GM23338 (cell line): ENCODE measurements around the gene KIAA1755. TPM values are rescaled to one million over a fixed set of nuclear protein-coding genes. Genes with fewer than 3 reads are reported as not detected.

Experiments
- ATAC-seq: fragments of 200-7000 bp; cut with Tn5 transposase; 3 replicates; pipeline ENCODE4 v1.9.1; 2020
- DNase-seq: peaks from one replicate; pipeline ENCODE4 v3.0.0-alpha.2; 2015; ENCODE audit warnings: low spot score
- H2AFZ ChIP-seq: fragments of 200-600 bp; sonication (generic); 2 replicates; pipeline ENCODE4 v1.8.0; 2016; ENCODE audit warnings: antibody characterized with exemption, mild to moderate bottlenecking, moderate library complexity
- H3F3A ChIP-seq: fragments of 200-600 bp; sonication (generic); replicated peaks from 2 replicates; pipeline ENCODE4 v1.8.0; 2017; ENCODE audit warnings: antibody characterized with exemption, mixed run types, low read depth
- H3K27ac ChIP-seq: fragments of 200-600 bp; sonication (generic); 2 replicates; pipeline ENCODE4 v1.6.1; 2016; ENCODE audit warnings: low read depth
- H3K27me3 ChIP-seq: fragments of 200-600 bp; sonication (generic); 2 replicates; pipeline ENCODE4 v1.8.0; 2016; ENCODE audit warnings: mild to moderate bottlenecking, mixed run types, moderate library complexity; ENCODE audit not compliant: insufficient read depth
- H3K36me3 ChIP-seq: fragments of 200-600 bp; sonication (generic); 2 replicates; pipeline ENCODE4 v1.8.0; 2016; ENCODE audit warnings: mild to moderate bottlenecking; ENCODE audit not compliant: insufficient read depth
- H3K4me1 ChIP-seq: fragments of 200-600 bp; sonication (generic); 2 replicates; pipeline ENCODE4 v1.8.0; 2016; ENCODE audit warnings: mild to moderate bottlenecking, moderate library complexity; ENCODE audit not compliant: insufficient read depth
- H3K4me2 ChIP-seq: fragments of 200-600 bp; sonication (generic); 2 replicates; pipeline ENCODE4 v1.7.1; 2017; ENCODE audit warnings: mixed run types
- H3K4me3 ChIP-seq: fragments of 200-600 bp; sonication (generic); 2 replicates; pipeline ENCODE4 v1.6.1; 2016; ENCODE audit warnings: mixed run types
- H3K79me2 ChIP-seq: fragments of 200-600 bp; sonication (generic); replicated peaks from 2 replicates; pipeline ENCODE4 v1.8.0; 2017; ENCODE audit warnings: mild to moderate bottlenecking; ENCODE audit not compliant: insufficient read depth
- H3K9me2 ChIP-seq: fragments of 200-600 bp; sonication (generic); 2 replicates; pipeline ENCODE4 v1.8.0; 2017; ENCODE audit not compliant: insufficient read depth
- H4K20me1 ChIP-seq: fragments of 200-600 bp; sonication (generic); replicated peaks from 2 replicates; pipeline ENCODE4 v1.8.0; 2017; ENCODE audit warnings: mild to moderate bottlenecking; ENCODE audit not compliant: insufficient read depth
- H3K27ac Mint-ChIP-seq: 2 replicates; pipeline ENCODE4 v1.8.0; 2020; ENCODE audit warnings: inconsistent platforms, mild to moderate bottlenecking, moderate library complexity, mixed read lengths
- H3K27me3 Mint-ChIP-seq: 3 replicates; pipeline ENCODE4 v1.8.0; 2022; ENCODE audit warnings: low read depth, mild to moderate bottlenecking, moderate library complexity, mixed read lengths, inconsistent platforms; ENCODE audit not compliant: insufficient read depth, poor library complexity
- H3K36me3 Mint-ChIP-seq: 3 replicates; pipeline ENCODE4 v1.8.0; 2021; ENCODE audit warnings: low read depth, mild to moderate bottlenecking, inconsistent platforms, moderate library complexity, mixed read lengths
- H3K4me1 Mint-ChIP-seq: 3 replicates; pipeline ENCODE4 v1.8.0; 2020; ENCODE audit warnings: mild to moderate bottlenecking, inconsistent platforms, mixed read lengths
- H3K4me3 Mint-ChIP-seq: 3 replicates; pipeline ENCODE4 v1.8.0; 2021; ENCODE audit warnings: moderate library complexity, mild to moderate bottlenecking, inconsistent platforms, mixed read lengths
- H3K9me3 Mint-ChIP-seq: 3 replicates; pipeline ENCODE4 v1.8.0; 2020; ENCODE audit warnings: moderate library complexity, mild to moderate bottlenecking, inconsistent platforms, mixed read lengths
- CREB1 ChIP-seq: fragments of 250-450 bp; sonication (Bioruptor Pico); IDR thresholded peaks from 2 replicates; pipeline ENCODE4 v1.5.0; 2020; ENCODE audit warnings: low read depth, mild to moderate bottlenecking, moderate library complexity
- CTCF ChIP-seq, 2 experiments: fragments of 200-600 bp in 1 of 2; sonication (generic) in 1 of 2; conservative IDR thresholded peaks; 2 replicates each; pipeline versions ENCODE4 v1.5.1 to v1.6.1; 2016 to 2017; ENCODE audit warnings: antibody characterized with exemption in 2 of 2, low read depth in 2 of 2, mild to moderate bottlenecking in 2 of 2, moderate library complexity in 1 of 2
- ETS1 ChIP-seq: IDR thresholded peaks from 2 replicates; pipeline ENCODE4 v1.6.1; 2016; ENCODE audit warnings: antibody characterized with exemption
- EZH2 ChIP-seq: fragments of 200-600 bp; sonication (generic); IDR thresholded peaks from one replicate; pipeline ENCODE4 v1.8.0; 2017; ENCODE audit warnings: antibody characterized with exemption, mild to moderate bottlenecking, low read depth; ENCODE audit not compliant: unreplicated experiment
- EZH2phosphoT487 ChIP-seq: fragments of 200-600 bp; sonication (generic); IDR thresholded peaks from one replicate; pipeline ENCODE4 v1.8.1; 2018; ENCODE audit warnings: antibody characterized with exemption; ENCODE audit not compliant: unreplicated experiment
- JUNB ChIP-seq: IDR thresholded peaks from one replicate; pipeline ENCODE4 v1.6.1; 2016; ENCODE audit warnings: antibody characterized with exemption; ENCODE audit not compliant: unreplicated experiment
- NANOG ChIP-seq: IDR thresholded peaks from 2 replicates; pipeline ENCODE4 v1.6.1; 2016; ENCODE audit warnings: antibody characterized with exemption, borderline replicate concordance
- POLR2AphosphoS5 ChIP-seq: IDR thresholded peaks from 2 replicates; pipeline ENCODE4 v1.6.1; 2016; ENCODE audit warnings: antibody characterized with exemption, low read depth
- REST ChIP-seq: IDR thresholded peaks from one replicate; pipeline ENCODE4 v1.6.1; 2018; ENCODE audit warnings: antibody characterized with exemption; ENCODE audit not compliant: unreplicated experiment
- STAT1 ChIP-seq: IDR thresholded peaks from one replicate; pipeline ENCODE4 v1.6.1; 2016; ENCODE audit warnings: antibody characterized with exemption; ENCODE audit not compliant: unreplicated experiment
- ZNF114 ChIP-seq: fragments of 250-450 bp; sonication (Bioruptor Pico); IDR thresholded peaks from 2 replicates; pipeline ENCODE4 v1.5.0; 2020; ENCODE audit warnings: mild to moderate bottlenecking, moderate library complexity
- ZNF331 ChIP-seq: fragments of 250-450 bp; sonication (Bioruptor Pico); IDR thresholded peaks from 2 replicates; pipeline ENCODE4 v1.5.0; 2020; ENCODE audit warnings: low read depth, mild to moderate bottlenecking, moderate library complexity
- ZNF462 ChIP-seq: fragments of 250-450 bp; sonication (Bioruptor Pico); IDR thresholded peaks from 2 replicates; pipeline ENCODE4 v1.5.0; 2020; ENCODE audit warnings: mild to moderate bottlenecking, moderate library complexity
- polyA plus RNA-seq: library from polyadenylated mRNA; unstranded; fragments of >200 nt; fragmentation: Nextera tagmentation; extraction: Ambion mirVana; gene quantifications from 2 replicates; pipeline ENCODE4 v1.2.1, GENCODE V29; 2016
- total RNA-seq: library from RNA; depleted of rRNA; stranded (reverse); fragments of >200 nt; shearing (Covaris generic); gene quantifications from 2 replicates; pipeline ENCODE4 v1.2.3, GENCODE V29; 2014

The KIAA1755 gene
- total and polyA plus RNA-seq, 2 experiments from 2014 or later: 0.28 TPM; not detected in 1

GRCh38 chr20:38168791-38169589 is 91.5 kb downstream of the KIAA1755 start:
- TF ChIP-seq ZNF114 (CRISPR knock-in tag) (no peak), CREB1 (no peak), ZNF331 (CRISPR knock-in tag) (no peak), STAT1 (no peak), ETS1 (no peak), EZH2phosphoT487 (no peak), NANOG (no peak), CTCF (conservative IDR thresholded peaks at IDR 0.05; ENCODE audit: low read depth in 2 of 2) (no peak), REST (no peak), JUNB (no peak), POLR2AphosphoS5 (no peak), ZNF462 (CRISPR knock-in tag) (no peak), EZH2 (no peak)
- Histone ChIP-seq H3K27ac (no peak overlapping the region), H3K36me3 (no peaks in the 10 kb centered on the region), H3K4me2 (no peak overlapping the region), H4K20me1 (no peaks in the 10 kb centered on the region), H3K27me3 (no peaks in the 10 kb centered on the region), H2AFZ (no peak overlapping the region), H3K79me2 (no peaks in the 10 kb centered on the region), H3K9me2 (no peaks in the 10 kb centered on the region), H3K4me1 (no peaks in the 10 kb centered on the region), H3K4me3 (no peak overlapping the region), H3F3A (no peaks in the 10 kb centered on the region)
- Mint-ChIP-seq H3K4me1 (peaks cover 2% of the 10 kb centered on the region; the same call in 2 of the 3 replicates), H3K9me3 (no peaks in the 10 kb centered on the region), H3K27me3 (peaks cover 5% of the 10 kb centered on the region), H3K36me3 (no peaks in the 10 kb centered on the region), H3K27ac (no peak overlapping the region), H3K4me3 (no peak overlapping the region)
- DNase-seq: no peak
- no peak for ATAC-seq
